ENCODE results near the gene TNK1. TPM values are rescaled to one million over a fixed set of nuclear protein-coding genes. Genes with fewer than 3 reads are reported as not detected.

The TNK1 gene
- total RNA-seq, 1 experiment from 2014 or later = not detected

DNA sequence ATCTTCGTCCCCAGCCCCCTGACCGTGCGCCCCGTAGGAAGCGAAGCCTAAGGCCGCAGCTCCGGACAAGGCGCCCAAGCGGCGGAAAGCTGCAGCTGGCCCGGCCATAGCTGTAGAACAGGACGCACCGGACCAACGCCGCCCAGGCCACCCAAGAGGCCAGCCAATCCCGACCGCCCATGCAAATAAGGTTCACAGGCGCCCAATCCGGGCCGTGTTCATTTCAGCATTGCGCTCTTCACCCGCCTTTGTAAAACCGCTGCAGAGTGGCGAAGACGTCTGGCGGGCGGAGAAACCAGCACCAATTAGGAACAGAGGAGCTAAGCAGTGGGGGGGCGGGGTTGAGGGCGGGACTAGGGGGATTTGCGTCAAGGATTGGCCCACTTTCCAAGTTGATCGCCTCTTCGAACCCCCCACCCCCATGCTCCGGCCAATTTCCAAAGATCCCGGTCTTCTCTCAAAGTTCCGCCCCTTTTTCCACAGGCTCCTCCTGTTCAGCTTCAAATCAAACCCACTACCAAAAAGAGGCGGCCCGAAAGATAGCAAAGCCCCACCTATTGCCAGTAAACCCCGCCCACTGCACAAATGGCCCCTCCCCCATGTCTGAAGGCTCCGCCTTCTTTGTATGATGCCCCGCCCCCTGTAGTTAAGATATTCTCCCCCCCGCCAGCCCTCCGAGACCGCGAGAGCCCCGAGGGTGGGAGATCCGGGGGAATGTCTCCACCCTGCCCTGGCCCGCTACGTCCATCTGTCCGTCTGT, 23.3 kb downstream of the TNK1 start, which contains the start of gene TMEM256:
Gene TMEM256 (minus strand): TSS at position 121 of the 760 bp plus-strand sequence. CDS start 13 bp downstream, at position 108.
- H3K36me3 ChIP-seq = no peaks in the 10 kb centered on the region; the same call in 1 of the 2 replicates
- DNase-seq = peak; percentile 96
- peak within 1 kb of the TSS; percentile 57 for H3K4me3 ChIP-seq
- H3K9me3 ChIP-seq = no peaks in the 10 kb centered on the region
- no peaks in the 10 kb centered on the region for H3K27me3 ChIP-seq

DNA sequence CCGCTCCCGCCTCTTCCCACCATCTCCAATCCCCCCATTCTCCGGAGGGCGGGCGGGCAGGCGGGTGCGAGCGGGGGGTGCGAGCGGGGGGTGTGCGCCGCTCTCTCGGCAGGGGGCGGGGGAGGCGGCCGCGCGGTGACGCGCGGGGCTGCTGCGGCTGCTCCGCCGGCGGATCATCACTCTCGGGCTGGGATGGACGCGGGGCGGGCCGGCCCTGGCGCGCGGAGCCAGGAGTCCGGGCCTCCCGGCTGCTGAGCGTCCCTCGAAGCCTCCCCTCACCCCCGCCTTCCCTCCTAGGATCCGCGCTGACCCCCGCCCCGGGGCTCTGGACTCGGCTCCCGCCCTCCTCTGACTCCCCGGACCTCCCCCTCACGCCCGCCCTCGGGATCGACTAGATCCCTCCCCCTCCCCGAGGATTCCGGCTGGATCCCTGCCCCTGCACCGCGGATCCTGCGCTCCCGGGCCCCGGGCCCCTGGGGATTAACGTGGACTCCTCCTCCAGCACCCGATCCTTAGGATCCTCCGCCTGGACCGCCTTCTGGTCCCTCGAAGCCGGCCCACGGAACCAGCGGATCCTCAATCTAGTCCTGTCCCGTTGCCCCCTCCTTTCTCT, 24.0 kb downstream of the TNK1 start:
- DNase-seq = no peak
- H3K27me3 ChIP-seq = no peaks in the 10 kb centered on the region
- no peaks in the 10 kb centered on the region for H3K9me3 ChIP-seq
- no peaks in the 10 kb centered on the region; the same call in 1 of the 2 replicates for H3K36me3 ChIP-seq
- H3K4me3 ChIP-seq = peak overlapping the region; percentile 57

- Histone ChIP-seq H3K27me3 (no peaks in the 10 kb centered on the region), H3K4me3 (peak overlapping the region; percentile 57), H3K36me3 (no peaks in the 10 kb centered on the region; the same call in 1 of the 2 replicates), H3K9me3 (no peaks in the 10 kb centered on the region)
- DNase-seq = no peak
These were observed 24.7 kb downstream of the TNK1 start for GRCh38 chr17:7405350-7406234.

DNA sequence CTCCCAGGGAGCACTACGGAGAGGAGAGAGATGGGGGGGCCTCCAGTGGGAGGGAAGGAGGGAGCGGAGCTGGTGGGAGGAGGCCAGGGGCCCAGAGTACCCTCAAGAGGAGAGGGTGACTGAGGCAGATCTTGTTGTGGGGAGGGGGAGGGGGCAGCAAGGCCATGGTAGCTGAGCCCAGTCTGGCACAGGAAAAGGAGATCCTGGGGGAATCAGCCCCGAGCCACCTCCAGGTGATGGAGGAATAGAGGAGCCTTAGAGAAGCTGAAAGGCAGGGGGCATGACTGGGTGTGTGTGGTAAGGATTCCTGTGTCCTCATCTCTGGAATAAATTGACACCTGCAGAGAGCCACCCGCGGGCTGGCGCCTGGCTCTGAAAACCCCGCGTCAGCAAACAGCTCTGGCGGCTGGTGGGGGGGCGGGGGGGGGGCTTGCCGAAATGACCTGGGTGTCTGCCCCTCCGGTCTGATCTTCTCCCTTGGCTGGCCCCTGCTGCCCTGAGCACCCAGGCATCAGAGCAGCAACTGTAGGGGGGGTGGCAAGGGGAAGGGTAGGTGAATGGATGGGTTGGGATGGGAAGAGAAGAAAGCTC, 25.4 kb downstream of the TNK1 start:
- H3K9me3 ChIP-seq = no peaks in the 10 kb centered on the region
- no peaks in the 10 kb centered on the region for H3K27me3 ChIP-seq
- no peak overlapping the region for H3K4me3 ChIP-seq
- H3K36me3 ChIP-seq = no peaks in the 10 kb centered on the region; the same call in 1 of the 2 replicates
- no peak for DNase-seq

DNA sequence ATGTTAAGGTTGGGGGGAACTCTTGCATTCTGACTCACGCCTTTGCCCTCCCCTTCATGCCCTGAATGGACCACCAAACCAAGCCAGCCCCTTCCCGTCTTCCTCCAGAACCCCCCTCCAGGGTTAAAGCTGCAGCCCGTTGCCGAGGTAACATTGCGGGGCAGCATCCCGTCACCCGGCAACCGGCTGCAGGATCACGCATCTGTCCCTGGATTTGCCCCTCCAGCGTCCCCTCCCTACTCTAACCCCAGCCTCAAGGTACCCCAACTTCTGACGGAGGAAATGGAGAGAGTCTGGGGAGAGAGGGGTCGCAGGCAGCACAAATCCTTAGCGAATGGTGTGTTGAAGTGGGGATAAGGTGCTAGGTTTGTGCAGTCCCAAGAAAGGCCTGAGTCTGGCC, 26.2 kb downstream of the TNK1 start:
- no peaks in the 10 kb centered on the region; the same call in 1 of the 2 replicates for H3K36me3 ChIP-seq
- H3K4me3 ChIP-seq = no peak overlapping the region
- no peak for DNase-seq

GRCh38 chr17:7407485-7408251, 26.8 kb downstream of the TNK1 start, which contains the start of gene NLGN2:
NLGN2 (plus strand) TSS chr17:7407845; CDS start chr17:7408256, 411 bp downstream.
- Histone ChIP-seq H3K36me3 (no peaks in the 10 kb centered on the region; the same call in 1 of the 2 replicates), H3K9me3 (no peaks in the 10 kb centered on the region), H3K27me3 (no peaks in the 10 kb centered on the region), H3K4me3 (no peak within 1 kb of the TSS)
- no peak for DNase-seq

More for the DNA sequence above, 26.2 kb downstream of the TNK1 start:
- Histone ChIP-seq H3K9me3 (no peaks in the 10 kb centered on the region), H3K27me3 (no peaks in the 10 kb centered on the region)

GRCh38 chr17:7408252-7408727, 27.4 kb downstream of the TNK1 start:
- Histone ChIP-seq H3K9me3 (no peaks in the 10 kb centered on the region), H3K36me3 (no peaks in the 10 kb centered on the region; the same call in 1 of the 2 replicates), H3K4me3 (no peak overlapping the region), H3K27me3 (no peaks in the 10 kb centered on the region)
- DNase-seq = no peak

- Histone ChIP-seq H3K27me3 (no peaks in the 10 kb centered on the region), H3K4me3 (no peak overlapping the region), H3K9me3 (no peaks in the 10 kb centered on the region), H3K36me3 (no peaks in the 10 kb centered on the region; the same call in 1 of the 2 replicates)
- DNase-seq = no peak
These were observed 28.0 kb downstream of the TNK1 start for GRCh38 chr17:7408863-7409262.

- no peak overlapping the region for H3K4me3 ChIP-seq
- no peak for DNase-seq
- H3K36me3 ChIP-seq = no peaks in the 10 kb centered on the region; the same call in 1 of the 2 replicates
- no peaks in the 10 kb centered on the region for H3K27me3 ChIP-seq
- H3K9me3 ChIP-seq = no peaks in the 10 kb centered on the region
These were observed 28.8 kb downstream of the TNK1 start for GRCh38 chr17:7409716-7410115.

DNA sequence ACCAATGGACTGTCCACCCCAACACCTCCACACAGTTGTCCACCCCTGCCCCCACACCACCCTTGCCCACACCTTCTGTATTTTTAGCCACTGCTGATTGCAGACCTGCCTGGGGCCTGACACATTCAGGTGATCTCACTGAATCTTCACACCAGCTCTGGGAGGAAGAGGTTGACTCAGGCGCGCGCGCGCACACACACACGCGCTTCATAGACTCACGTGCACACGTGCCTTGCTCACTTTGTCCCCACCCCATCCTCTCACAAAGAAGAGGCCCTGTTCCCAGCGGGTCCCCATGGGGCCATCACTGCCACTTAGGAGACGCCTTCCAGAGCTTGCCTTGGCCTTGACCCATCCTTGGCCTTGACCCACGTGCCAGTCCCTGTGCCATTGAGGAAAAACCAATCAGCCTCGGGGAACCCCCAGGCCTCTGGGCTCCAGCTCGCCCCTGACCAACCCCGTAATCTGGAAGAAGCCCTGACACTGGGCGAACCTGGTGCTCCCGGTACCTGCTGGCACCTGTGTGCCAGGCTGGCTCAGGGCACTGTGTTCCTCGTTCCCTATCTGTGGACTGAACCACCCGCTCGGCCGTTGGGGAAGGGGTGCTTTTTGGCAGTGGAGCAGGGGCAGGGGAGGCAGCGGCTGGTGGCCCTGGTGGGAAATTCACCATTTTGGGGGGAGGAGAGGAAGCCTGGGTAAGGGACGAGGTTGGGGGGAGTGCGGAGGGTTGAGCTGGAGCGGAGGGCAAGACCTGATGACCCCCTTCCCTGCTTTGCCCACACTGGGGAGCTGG, 29.9 kb downstream of the TNK1 start:
- no peaks in the 10 kb centered on the region for H3K9me3 ChIP-seq
- no peaks in the 10 kb centered on the region; the same call in 1 of the 2 replicates for H3K36me3 ChIP-seq
- no peak overlapping the region for H3K4me3 ChIP-seq
- DNase-seq = no peak
- H3K27me3 ChIP-seq = no peaks in the 10 kb centered on the region

DNA sequence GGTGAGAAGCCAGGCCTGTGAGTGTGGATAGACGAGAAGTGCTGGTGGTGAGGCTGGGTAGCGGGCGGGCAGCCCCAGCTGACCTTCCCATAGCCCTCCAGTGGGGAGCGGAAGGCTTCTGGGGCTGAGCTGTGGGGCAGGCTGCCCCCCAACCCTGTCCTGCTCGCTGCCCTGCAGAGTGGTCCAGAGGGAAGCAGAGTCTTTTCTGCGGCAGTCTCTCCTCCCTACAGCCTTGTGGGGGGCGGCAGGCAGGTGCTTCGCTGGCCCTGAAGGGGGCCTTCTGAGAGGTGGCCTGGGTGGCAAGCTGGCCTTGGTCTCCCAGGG, 30.5 kb downstream of the TNK1 start:
- Histone ChIP-seq H3K36me3 (no peaks in the 10 kb centered on the region; the same call in 1 of the 2 replicates), H3K9me3 (no peaks in the 10 kb centered on the region), H3K27me3 (no peaks in the 10 kb centered on the region), H3K4me3 (no peak overlapping the region)
- no peak for DNase-seq

- no peaks in the 10 kb centered on the region for H3K27me3 ChIP-seq
- H3K36me3 ChIP-seq = no peaks in the 10 kb centered on the region; the same call in 1 of the 2 replicates
- no peak overlapping the region for H3K4me3 ChIP-seq
- H3K9me3 ChIP-seq = no peaks in the 10 kb centered on the region
- peak; percentile 27 for DNase-seq
These were observed 32.6 kb downstream of the TNK1 start for GRCh38 chr17:7413346-7413985.

DNA sequence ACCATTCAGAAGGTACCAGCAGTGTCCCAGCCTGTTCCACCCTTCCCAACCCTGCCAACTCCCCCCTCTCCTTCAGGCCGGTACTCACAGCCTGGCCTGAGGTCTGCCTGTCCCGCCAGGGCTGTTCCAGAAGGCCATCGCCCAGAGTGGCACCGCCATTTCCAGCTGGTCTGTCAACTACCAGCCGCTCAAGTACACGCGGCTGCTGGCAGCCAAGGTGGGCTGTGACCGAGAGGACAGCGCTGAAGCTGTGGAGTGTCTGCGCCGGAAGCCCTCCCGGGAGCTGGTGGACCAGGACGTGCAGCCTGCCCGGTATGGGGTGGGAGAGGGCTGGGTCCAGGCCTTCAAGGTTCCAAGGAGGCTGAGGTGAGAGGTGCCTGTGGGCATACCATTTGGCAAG, 33.9 kb downstream of the TNK1 start:
- Histone ChIP-seq H3K36me3 (no peaks in the 10 kb centered on the region), H3K9me3 (no peaks in the 10 kb centered on the region), H3K27me3 (no peaks in the 10 kb centered on the region), H3K4me3 (no peak overlapping the region)
- DNase-seq = no peak

DNA sequence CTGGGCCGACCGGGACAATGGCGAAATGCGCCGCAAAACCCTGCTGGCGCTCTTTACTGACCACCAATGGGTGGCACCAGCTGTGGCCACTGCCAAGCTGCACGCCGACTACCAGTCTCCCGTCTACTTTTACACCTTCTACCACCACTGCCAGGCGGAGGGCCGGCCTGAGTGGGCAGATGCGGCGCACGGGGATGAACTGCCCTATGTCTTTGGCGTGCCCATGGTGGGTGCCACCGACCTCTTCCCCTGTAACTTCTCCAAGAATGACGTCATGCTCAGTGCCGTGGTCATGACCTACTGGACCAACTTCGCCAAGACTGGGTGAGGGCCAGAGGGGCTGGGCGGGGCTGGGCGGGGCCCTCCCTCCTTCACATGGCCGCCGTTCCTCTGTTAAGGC, 34.9 kb downstream of the TNK1 start:
- H3K27me3 ChIP-seq = no peaks in the 10 kb centered on the region
- H3K4me3 ChIP-seq = no peak overlapping the region
- no peaks in the 10 kb centered on the region for H3K36me3 ChIP-seq
- H3K9me3 ChIP-seq = no peaks in the 10 kb centered on the region
- no peak for DNase-seq

GRCh38 chr17:7416323-7416722, 35.4 kb downstream of the TNK1 start:
- no peak for DNase-seq
- Histone ChIP-seq H3K27me3 (no peaks in the 10 kb centered on the region), H3K4me3 (no peak overlapping the region), H3K36me3 (no peaks in the 10 kb centered on the region), H3K9me3 (no peaks in the 10 kb centered on the region)

All from MG63 (cell line).